T-helper 1 cell (primary cell): ENCODE results near the gene SLC16A6.
A peak's percentile ranks its signal among the peaks of the same experiment; 100 is the strongest.
"Not testable (repeated sequence)": the region's sequence is repeated elsewhere in the genome, so short reads cannot be mapped to it uniquely, and the experiment has no call there.

ENCODE experiments used
- DNase-seq, 5 donors: peaks; one replicate each; pipeline ENCODE4 v3.0.0-alpha.2; 2012 to 2020

Gene SLC16A6

GRCh38 chr17:68288804-68289203, 2.1 kb downstream of the SLC16A6 start:
- DNase-seq, result peak in 1 of 5 donors; percentile 28

- DNase-seq, result no peak
Observed at GRCh38 chr17:68288375-68288774, 2.6 kb downstream of the SLC16A6 start.

- not testable (repeated sequence) for DNase-seq
Observed at GRCh38 chr17:68281965-68282364, 9.0 kb downstream of the SLC16A6 start.

GRCh38 chr17:68277807-68278206, 13.1 kb downstream of the SLC16A6 start:
- no peak for DNase-seq

GRCh38 chr17:68276339-68276738, 14.6 kb downstream of the SLC16A6 start:
- DNase-seq, result not testable (repeated sequence)

- DNase-seq, result no peak
Observed at GRCh38 chr17:68273722-68274121, 17.2 kb downstream of the SLC16A6 start.

GRCh38 chr17:68265833-68266232, 25.1 kb downstream of the SLC16A6 start:
- peak in 1 of 5 donors; percentile 60 for DNase-seq

GRCh38 chr17:68263101-68263681, 27.7 kb downstream of the SLC16A6 start:
- DNase-seq, result peak in 1 of 5 donors; percentile 57

- not testable (repeated sequence) for DNase-seq
Observed at GRCh38 chr17:68262467-68262866, 28.5 kb downstream of the SLC16A6 start.

- no peak for DNase-seq
Observed at GRCh38 chr17:68260051-68260762, 30.7 kb downstream of the SLC16A6 start.

GRCh38 chr17:68259648-68259951, 31.3 kb downstream of the SLC16A6 start:
- not testable (repeated sequence) for DNase-seq

GRCh38 chr17:68258890-68259647, 31.9 kb downstream of the SLC16A6 start:
- peak; percentile 52 to 90 (median 72) for DNase-seq

- peak in 1 of 5 donors; percentile 81 for DNase-seq
Observed at GRCh38 chr17:68257934-68258333, 33.0 kb downstream of the SLC16A6 start.

- DNase-seq, result not testable (repeated sequence)
Observed at GRCh38 chr17:68256701-68257100, 34.2 kb downstream of the SLC16A6 start.

GRCh38 chr17:68255731-68256538, 35.0 kb downstream of the SLC16A6 start:
- DNase-seq, result peak in 1 of 5 donors; percentile 68

GRCh38 chr17:68255151-68255550, 35.8 kb downstream of the SLC16A6 start:
- DNase-seq, result no peak

GRCh38 chr17:68253426-68253825, 37.5 kb downstream of the SLC16A6 start:
- peak in 1 of 5 donors; percentile 67 for DNase-seq

GRCh38 chr17:68249354-68249765, 41.6 kb downstream of the SLC16A6 start:
- DNase-seq, result peak in 2 of 5 donors; percentile 24 to 58

GRCh38 chr17:68248891-68249290, 42.0 kb downstream of the SLC16A6 start:
- DNase-seq, result peak in 1 of 5 donors; percentile 52

- DNase-seq, result peak in 2 of 5 donors; percentile 46 to 56
Observed at GRCh38 chr17:68248199-68248825, 42.6 kb downstream of the SLC16A6 start.

GRCh38 chr17:68247445-68248198, 43.3 kb downstream of the SLC16A6 start, which contains the start of gene AMZ2:
TSS of gene AMZ2 (plus strand) at chr17:68248043. CDS start at chr17:68250188, 2,145 bp downstream.
- DNase-seq, result peak; percentile 94 to 97 (median 95)
